Liver (tissue), 9 donors: ENCODE measurements around the gene SLC24A3. TPM values are rescaled to one million over a fixed set of nuclear protein-coding genes. Genes with fewer than 3 reads are reported as not detected.

Experiments used
- DNase-seq: peaks from one replicate; pipeline ENCODE4 v3.0.0-alpha.2; 2017; ENCODE audit warnings: low spot score
- H3K27ac ChIP-seq, 2 donors: one replicate each; pipeline ENCODE4 v1.7.0; 2013; ENCODE audit warnings: inconsistent platforms in 2 of 2, low read length in 2 of 2, control low read depth in 1 of 2, low read depth in 1 of 2, mild to moderate bottlenecking in 1 of 2
- H3K27me3 ChIP-seq, 4 donors: one replicate each; pipeline versions ENCODE4 v1.6.1 to v1.7.0; 2013; ENCODE audit warnings: low read length in 3 of 4, inconsistent platforms in 1 of 4, mild to moderate bottlenecking in 1 of 4, moderate library complexity in 1 of 4; ENCODE audit not compliant: control insufficient read depth in 4 of 4, insufficient read depth in 4 of 4
- H3K36me3 ChIP-seq, 4 donors: one replicate each; pipeline versions ENCODE4 v1.6.1 to v1.7.0; 2013; ENCODE audit warnings: low read length in 3 of 4, mild to moderate bottlenecking in 3 of 4, low read depth in 1 of 4, moderate library complexity in 1 of 4; ENCODE audit not compliant: control insufficient read depth in 4 of 4, insufficient read depth in 3 of 4
- H3K4me1 ChIP-seq, 4 donors: one replicate each; pipeline versions ENCODE4 v1.6.1 to v1.7.0; 2013; ENCODE audit warnings: low read length in 3 of 4, mild to moderate bottlenecking in 3 of 4, moderate library complexity in 1 of 4; ENCODE audit not compliant: control insufficient read depth in 4 of 4, insufficient read depth in 4 of 4
- H3K4me3 ChIP-seq, 3 donors: one replicate each; pipeline versions ENCODE4 v1.6.1 to v1.7.0; 2013; ENCODE audit warnings: low read length in 3 of 3, control low read depth in 1 of 3, low read depth in 1 of 3, mild to moderate bottlenecking in 1 of 3
- H3K9ac ChIP-seq, 2 donors: one replicate each; pipeline ENCODE4 v1.7.0; 2013; ENCODE audit warnings: low read length in 2 of 2, mild to moderate bottlenecking in 2 of 2, moderate library complexity in 2 of 2, control low read depth in 1 of 2, low read depth in 1 of 2
- H3K9me3 ChIP-seq, 4 donors: one replicate each; pipeline versions ENCODE4 v1.6.1 to v1.7.0; 2013; ENCODE audit warnings: low read length in 3 of 4; ENCODE audit not compliant: control insufficient read depth in 4 of 4
- ATF3 ChIP-seq: IDR thresholded peaks from 2 replicates; pipeline ENCODE4 v1.6.1; 2016; ENCODE audit warnings: antibody characterized with exemption
- CTCF ChIP-seq: fragments of 150-350 bp; IDR thresholded peaks from 2 replicates; pipeline ENCODE4 v1.5.1; 2017; ENCODE audit warnings: improper control_type of control experiment, low read depth, low read length; ENCODE audit not compliant: missing input control
- EGR1 ChIP-seq, 2 donors: IDR thresholded peaks; 2 replicates each; pipeline ENCODE4 v1.6.1; 2016 to 2018; ENCODE audit warnings: antibody characterized with exemption in 2 of 2, low read depth in 2 of 2
- GABPA ChIP-seq, 2 donors: IDR thresholded peaks in 1 of 2; conservative IDR thresholded peaks in 1 of 2; 2 replicates each; pipeline ENCODE4 v1.6.1; 2016; ENCODE audit warnings: antibody characterized with exemption in 2 of 2, mild to moderate bottlenecking in 1 of 2, moderate library complexity in 1 of 2
- JUND ChIP-seq, 2 donors: IDR thresholded peaks; 2 replicates each; pipeline ENCODE4 v1.6.1; 2016; ENCODE audit warnings: antibody characterized with exemption in 2 of 2
- MAX ChIP-seq: IDR thresholded peaks from 2 replicates; pipeline ENCODE4 v1.6.1; 2016; ENCODE audit warnings: antibody characterized with exemption
- NR2F2 ChIP-seq: IDR thresholded peaks from 2 replicates; pipeline ENCODE4 v1.6.1; 2016; ENCODE audit warnings: antibody characterized with exemption
- RAD21 ChIP-seq, 2 donors: IDR thresholded peaks; 2 replicates each; pipeline ENCODE4 v1.6.1; 2016; ENCODE audit warnings: antibody characterized with exemption in 2 of 2, mild to moderate bottlenecking in 2 of 2
- REST ChIP-seq: IDR thresholded peaks from 2 replicates; pipeline ENCODE4 v1.6.1; 2016; ENCODE audit warnings: antibody characterized with exemption, mild to moderate bottlenecking
- SP1 ChIP-seq: IDR thresholded peaks from 2 replicates; pipeline ENCODE4 v1.6.1; 2018; ENCODE audit warnings: antibody characterized with exemption, mild to moderate bottlenecking
- TAF1 ChIP-seq: conservative IDR thresholded peaks from 2 replicates; pipeline ENCODE4 v1.6.1; 2016; ENCODE audit warnings: antibody characterized with exemption, mild to moderate bottlenecking
- YY1 ChIP-seq: IDR thresholded peaks from 2 replicates; pipeline ENCODE4 v1.6.1; 2016; ENCODE audit warnings: antibody characterized with exemption, mild to moderate bottlenecking
- ZBTB33 ChIP-seq: IDR thresholded peaks from 2 replicates; pipeline ENCODE4 v1.6.1; 2016; ENCODE audit warnings: antibody characterized with exemption
- WGBS: extraction: QIAGEN DNeasy Blood & Tissue Kit; methylation state at CpG from one replicate; pipeline ENCODE4 v1.1.7; 2013; 5-methylcytosine and 5-hydroxymethylcytosine counted together
- polyA plus RNA-seq, 2 donors: library from polyadenylated mRNA; stranded (reverse) in 1 of 2; unstranded in 1 of 2; fragments of 200-250 nt in 1 of 2; fragments of >200 nt in 1 of 2; fragmentation: Nextera tagmentation in 1 of 2; extraction: Ambion mirVana in 1 of 2; gene quantifications; one replicate each; pipeline versions ENCODE4 v1.2.1 to v1.2.3, GENCODE V29; 2013 to 2015
- total RNA-seq, 2 donors: library from RNA; depleted of rRNA; stranded (reverse); fragments of >200 nt; gene quantifications; one replicate each; pipeline ENCODE4 v1.2.3, GENCODE V29; 2014
- donor health status: healthy.
- donor health status: healthy.
- donor health status: healthy.
- donor health status: healthy.
- donor health status: healthy.

SLC24A3 gene
- total and polyA plus RNA-seq, 4 donors: 0.28 to 1.8 (median 0.46) TPM

GRCh38 chr20:19321176-19321575, 108.7 kb downstream of the SLC24A3 start:
- Histone ChIP-seq H3K36me3 (no peaks in the 10 kb centered on the region), H3K4me1 (no peaks in the 10 kb centered on the region), H3K9ac (no peak overlapping the region), H3K27ac (no peak overlapping the region), H3K27me3 (peaks cover 0 to 5% (median 0%) of the 10 kb centered on the region in 4 donors), H3K9me3 (no peaks in the 10 kb centered on the region), H3K4me3 (no peak overlapping the region)
- TF ChIP-seq EGR1 (IDR thresholded peaks at IDR 0.05; ENCODE audit: low read depth in 2 of 2): no peak
- no peak for TF ChIP-seq SP1
- TF ChIP-seq CTCF: no peak
- TF ChIP-seq JUND (IDR thresholded peaks at IDR 0.05): no peak
- TF ChIP-seq ATF3: no peak
- TF ChIP-seq NR2F2: no peak
- TF ChIP-seq TAF1: no peak
- no peak for TF ChIP-seq MAX
- no peak for TF ChIP-seq REST
- no peak for TF ChIP-seq YY1
- TF ChIP-seq GABPA (IDR thresholded peaks at IDR 0.05 in 1 of 2, conservative IDR thresholded peaks at IDR 0.05 in 1 of 2): no peak
- TF ChIP-seq RAD21 (IDR thresholded peaks at IDR 0.05): no peak
- TF ChIP-seq ZBTB33: no peak
- WGBS: 92% methylated on average over 5 of the region's 5 CpGs
- DNase-seq: no peak
